Endothelial cell of umbilical vein (primary cell): ENCODE results near the gene MLYCD. TPM values are rescaled to one million over a fixed set of nuclear protein-coding genes. Genes with fewer than 3 reads are reported as not detected.

Source experiments
- BruUV-seq: library from RNA; stranded (reverse); fragments of 400-500 nt; replicated peaks from 2 replicates; lab custom pipeline; 2021; lab: Mats Ljungman, UMichigan
- CTCF ChIA-PET: fragments of 300-600, 350-600 bp; sonication (Branson Sonifier 250); formaldehyde crosslinking; loops from one replicate; lab custom pipeline; 2021; ENCODE audit warnings: antibody characterized with exemption, inconsistent platforms; lab: Charles Lee
- POLR2A ChIA-PET: fragments of 300-600, 350-600 bp; sonication (Branson Sonifier 250); formaldehyde crosslinking; loops from one replicate; lab custom pipeline; 2021; ENCODE audit warnings: antibody characterized with exemption, inconsistent platforms; lab: Charles Lee
- DNase-seq: peaks from one replicate; pipeline ENCODE4 v3.0.0-alpha.2; 2011; ENCODE audit warnings: low read depth, low spot score
- FAIRE-seq: peaks from 2 replicates; lab custom pipeline; 2011; peaks lifted over from hg19 to GRCh38; lab: Jason Lieb, UNC
- H2AFZ ChIP-seq: 2 replicates; pipeline ENCODE4 v1.6.0; 2012; ENCODE audit warnings: low read depth, low read length, control low read depth, inconsistent platforms
- H3K27ac ChIP-seq: 2 replicates; pipeline ENCODE4 v1.5.1; 2011; ENCODE audit warnings: low read depth, mild to moderate bottlenecking, control low read depth, low read length, moderate library complexity; ENCODE audit not compliant: insufficient read depth
- H3K27me3 ChIP-seq, 2 experiments: 2 replicates each; pipeline versions ENCODE4 v1.6.0 to v1.6.1; 2011; ENCODE audit warnings: low read length in 2 of 2, mixed read lengths in 1 of 2; ENCODE audit not compliant: control insufficient read depth in 2 of 2, insufficient read depth in 2 of 2
- H3K36me3 ChIP-seq, 2 experiments: 2 replicates in 1 of 2; 3 replicates in 1 of 2; pipeline ENCODE4 v1.5.1; 2011; ENCODE audit warnings: low read length in 2 of 2, mild to moderate bottlenecking in 1 of 2, moderate library complexity in 1 of 2; ENCODE audit not compliant: control insufficient read depth in 2 of 2, insufficient read depth in 2 of 2; ENCODE audit errors: extremely low read depth in 1 of 2
- H3K4me1 ChIP-seq: 3 replicates; pipeline ENCODE4 v1.5.1; 2011; ENCODE audit warnings: mild to moderate bottlenecking, low read length; ENCODE audit not compliant: control insufficient read depth, insufficient read depth; ENCODE audit errors: extremely low read depth
- H3K4me2 ChIP-seq: 2 replicates; pipeline ENCODE4 v1.6.1; 2011; ENCODE audit warnings: low read length, control low read depth, mixed read lengths; ENCODE audit not compliant: insufficient read depth
- H3K4me3 ChIP-seq, 3 experiments: fragments of 200-600 bp in 1 of 3; sonication (generic), shearing (Covaris generic) in 1 of 3; replicated peaks in 1 of 3; 2 replicates each; pipeline ENCODE4 v1.5.1; 2011 to 2016; ENCODE audit warnings: control low read depth in 3 of 3, low read length in 3 of 3, mild to moderate bottlenecking in 2 of 3, inconsistent platforms in 1 of 3, low read depth in 1 of 3, moderate library complexity in 1 of 3; ENCODE audit not compliant: insufficient read depth in 1 of 3
- H3K79me2 ChIP-seq: 2 replicates; pipeline ENCODE4 v1.6.0; 2012; ENCODE audit warnings: low read length, inconsistent platforms; ENCODE audit not compliant: control insufficient read depth, insufficient read depth
- H3K9ac ChIP-seq: replicated peaks from 2 replicates; pipeline ENCODE3; 2011; ENCODE audit warnings: low read length, control low read depth; ENCODE audit not compliant: insufficient read depth; ENCODE audit errors: extremely low read depth
- H3K9me1 ChIP-seq: replicated peaks from 3 replicates; pipeline ENCODE4 v1.6.0; 2011; ENCODE audit warnings: mild to moderate bottlenecking, low read length; ENCODE audit not compliant: control insufficient read depth, insufficient read depth; ENCODE audit errors: extremely low read depth
- H3K9me3 ChIP-seq: replicated peaks from 2 replicates; pipeline ENCODE4 v1.5.1; 2012; ENCODE audit warnings: low read length, inconsistent platforms; ENCODE audit not compliant: control insufficient read depth, insufficient read depth
- H4K20me1 ChIP-seq: replicated peaks from 2 replicates; pipeline ENCODE3; 2011; ENCODE audit warnings: mild to moderate bottlenecking, low read length; ENCODE audit not compliant: control insufficient read depth, insufficient read depth; ENCODE audit errors: extremely low read depth
- CTCF ChIP-seq, 2 donors: IDR thresholded peaks; 1 replicate in 1 of 2; 2 replicates in 1 of 2; pipeline ENCODE4 v1.5.1; 2011; ENCODE audit warnings: low read length in 2 of 2, mild to moderate bottlenecking in 2 of 2, moderate library complexity in 2 of 2, control low read depth in 1 of 2, inconsistent platforms in 1 of 2, low read depth in 1 of 2; ENCODE audit not compliant: insufficient read depth in 1 of 2; ENCODE audit errors: extremely low read depth in 1 of 2
- EZH2 ChIP-seq: IDR thresholded peaks from 2 replicates; pipeline ENCODE4 v1.6.1; 2012; ENCODE audit warnings: borderline replicate concordance, low read depth, mild to moderate bottlenecking, moderate library complexity, low read length, inconsistent platforms; ENCODE audit not compliant: severe bottlenecking
- FOS ChIP-seq: IDR thresholded peaks from 2 replicates; pipeline ENCODE4 v1.6.1; 2011; ENCODE audit warnings: mild to moderate bottlenecking, low read length, moderate library complexity, borderline replicate concordance; ENCODE audit not compliant: insufficient read depth
- GATA2 ChIP-seq: IDR thresholded peaks from 2 replicates; pipeline ENCODE4 v1.7.0; 2011; ENCODE audit warnings: low read depth, mild to moderate bottlenecking, moderate library complexity, mixed read lengths, low read length; ENCODE audit not compliant: insufficient read length, insufficient read depth
- JUN ChIP-seq: IDR thresholded peaks from 2 replicates; pipeline ENCODE4 v1.6.1; 2011; ENCODE audit warnings: borderline replicate concordance, low read depth; ENCODE audit not compliant: insufficient read length, insufficient read depth
- MAX ChIP-seq: IDR thresholded peaks from 2 replicates; pipeline ENCODE4 v1.6.1; 2011; ENCODE audit not compliant: insufficient read depth, insufficient read length
- MYC ChIP-seq: IDR thresholded peaks from one replicate; pipeline ENCODE4 v1.6.1; 2011; ENCODE audit warnings: mild to moderate bottlenecking, low read depth, low read length
- POLR2A ChIP-seq: IDR thresholded peaks from 2 replicates; pipeline ENCODE4 v1.6.1; 2012; ENCODE audit warnings: low read depth, mild to moderate bottlenecking, control low read depth, low read length
- POLR2AphosphoS5 ChIP-seq: IDR thresholded peaks from 2 replicates; pipeline ENCODE4 v1.6.1; 2012; ENCODE audit warnings: low read depth, mild to moderate bottlenecking, control low read depth, low read length, moderate library complexity; ENCODE audit not compliant: insufficient read depth
- dilution Hi-C: fragments of 300-500 bp; cut with MboI; formaldehyde crosslinking; loops from one replicate; pipeline ENCODE4 v1.15.0; 2019; ENCODE audit warnings: low sequenced_read_pairs; ENCODE audit not compliant: extremely low pct_ligation_motif_present
- intact Hi-C: fragments of 100-400 bp; cut with micrococcal nuclease; formaldehyde crosslinking; loops from one replicate; pipeline ENCODE4 v1.10.0; 2022
- polyA plus RNA-seq, 4 experiments: library from polyadenylated mRNA; depleted of rRNA in 3 of 4; stranded (reverse) in 3 of 4; unstranded in 1 of 4; fragments of >200 nt; gene quantifications; 2 replicates each; pipeline versions ENCODE4 v1.2.1 to v1.2.3, GENCODE V29; 2011 to 2012; ENCODE audit warnings: missing spikeins in 1 of 4
- total RNA-seq: library from RNA; stranded (reverse); gene quantifications from 2 replicates; pipeline ENCODE4 v1.2.3, GENCODE V29; 2021

MLYCD gene
- total and polyA plus RNA-seq, 2 donors (not counting 3 experiments of a cell fraction or from before 2014, with no cell fraction given) = 2.0 to 3.4 TPM

- Histone ChIP-seq H3K4me2 (no peak overlapping the region), H4K20me1 (no peaks in the 10 kb centered on the region), H3K27me3 (peaks cover 1 to 4% of the 10 kb centered on the region in 2 experiments), H3K9ac (no peak overlapping the region), H3K36me3 (no peaks in the 10 kb centered on the region), H3K27ac (no peak overlapping the region), H3K9me1 (no peaks in the 10 kb centered on the region), H3K4me3 (no peak overlapping the region), H3K4me1 (no peaks in the 10 kb centered on the region), H2AFZ (no peak overlapping the region), H3K79me2 (no peaks in the 10 kb centered on the region), H3K9me3 (no peaks in the 10 kb centered on the region)
- CTCF ChIA-PET = no interaction called here
- dilution Hi-C loops (no loop called here), intact Hi-C loops (no loop called here)
- POLR2A ChIA-PET = no interaction called here
- TF ChIP-seq JUN (no peak), MAX (no peak), POLR2AphosphoS5 (no peak), GATA2 (no peak), MYC (no peak), EZH2 (no peak), POLR2A (no peak), CTCF (IDR thresholded peaks at IDR 0.05; ENCODE audit: extremely low read depth in 1 of 2, insufficient read depth in 1 of 2, low read depth in 1 of 2, low read length in 2 of 2) (no peak), FOS (no peak)
- DNase-seq (no peak), FAIRE-seq (no peak)
- no TSS peak for BruUV-seq
These were observed 42.1 kb upstream of the MLYCD start for GRCh38 chr16:83856792-83857191.
